ENCODE data around the gene S100PBP.

The S100PBP gene

GRCh38 chr1:32830092-32830852 is 12.8 kb downstream of the S100PBP start:
- H3K4me3 Mint-ChIP-seq = no peak overlapping the region
- ATAC-seq (no peak), DNase-seq (no peak)
- H3K9me3 Mint-ChIP-seq = no peaks in the 10 kb centered on the region
- no peak overlapping the region for H3K27ac Mint-ChIP-seq
- H3K4me1 Mint-ChIP-seq = peaks cover 7% of the 10 kb centered on the region
- no peaks in the 10 kb centered on the region for H3K27me3 Mint-ChIP-seq
- peaks cover 51% of the 10 kb centered on the region for H3K36me3 Mint-ChIP-seq (ENCODE audit: low read depth)

- no peak for ATAC-seq
- H3K27me3 Mint-ChIP-seq = no peaks in the 10 kb centered on the region
- peaks cover 9% of the 10 kb centered on the region for H3K4me1 Mint-ChIP-seq
- H3K9me3 Mint-ChIP-seq = no peaks in the 10 kb centered on the region
- H3K36me3 Mint-ChIP-seq (ENCODE audit: low read depth) = peaks cover 45% of the 10 kb centered on the region
- no peak overlapping the region for H3K4me3 Mint-ChIP-seq
- no peak overlapping the region for H3K27ac Mint-ChIP-seq
- no peak for DNase-seq
These were observed 14.4 kb downstream of the S100PBP start for GRCh38 chr1:32831878-32832277.

GRCh38 chr1:32848354-32849063 is 31.1 kb downstream of the S100PBP start:
- no peak overlapping the region for H3K27ac Mint-ChIP-seq
- no peaks in the 10 kb centered on the region for H3K9me3 Mint-ChIP-seq
- H3K27me3 Mint-ChIP-seq = no peaks in the 10 kb centered on the region
- H3K36me3 Mint-ChIP-seq (ENCODE audit: low read depth) = peaks cover 21% of the 10 kb centered on the region
- DNase-seq = no peak
- ATAC-seq = no peak
- peaks cover 7% of the 10 kb centered on the region for H3K4me1 Mint-ChIP-seq
- no peak overlapping the region for H3K4me3 Mint-ChIP-seq

GRCh38 chr1:32855861-32856617 is 38.6 kb downstream of the S100PBP start:
- no peak for DNase-seq
- ATAC-seq = no peak
- H3K9me3 Mint-ChIP-seq = no peaks in the 10 kb centered on the region
- H3K4me3 Mint-ChIP-seq = no peak overlapping the region
- peaks cover 23% of the 10 kb centered on the region for H3K36me3 Mint-ChIP-seq (ENCODE audit: low read depth)
- no peak overlapping the region for H3K27ac Mint-ChIP-seq
- H3K4me1 Mint-ChIP-seq = no peaks in the 10 kb centered on the region
- H3K27me3 Mint-ChIP-seq = no peaks in the 10 kb centered on the region

GRCh38 chr1:32858136-32858535 is 40.7 kb downstream of the S100PBP start:
- Mint-ChIP-seq H3K36me3 (ENCODE audit: low read depth) (peaks cover 21% of the 10 kb centered on the region), H3K4me1 (no peaks in the 10 kb centered on the region), H3K27me3 (no peaks in the 10 kb centered on the region), H3K4me3 (no peak overlapping the region), H3K9me3 (no peaks in the 10 kb centered on the region), H3K27ac (no peak overlapping the region)
- ATAC-seq (no peak), DNase-seq (no peak)

GRCh38 chr1:32858791-32859190 is 41.3 kb downstream of the S100PBP start:
- Mint-ChIP-seq H3K4me3 (no peak overlapping the region), H3K4me1 (no peaks in the 10 kb centered on the region), H3K27ac (no peak overlapping the region), H3K36me3 (ENCODE audit: low read depth) (peaks cover 17% of the 10 kb centered on the region), H3K9me3 (no peaks in the 10 kb centered on the region), H3K27me3 (no peaks in the 10 kb centered on the region)
- DNase-seq (no peak), ATAC-seq (no peak)

GRCh38 chr1:32859915-32860314 is 42.5 kb downstream of the S100PBP start:
- Mint-ChIP-seq H3K4me3 (no peak overlapping the region), H3K4me1 (no peaks in the 10 kb centered on the region), H3K27me3 (no peaks in the 10 kb centered on the region), H3K9me3 (no peaks in the 10 kb centered on the region), H3K27ac (no peak overlapping the region), H3K36me3 (ENCODE audit: low read depth) (peaks cover 16% of the 10 kb centered on the region)
- DNase-seq (no peak), ATAC-seq (no peak)

- Mint-ChIP-seq H3K27me3 (no peaks in the 10 kb centered on the region), H3K36me3 (ENCODE audit: low read depth) (peaks cover 16% of the 10 kb centered on the region), H3K4me1 (no peaks in the 10 kb centered on the region), H3K9me3 (no peaks in the 10 kb centered on the region), H3K27ac (no peak overlapping the region), H3K4me3 (no peak overlapping the region)
- ATAC-seq (no peak), DNase-seq (no peak)
These were observed 43.1 kb downstream of the S100PBP start for GRCh38 chr1:32860566-32860965.

- Mint-ChIP-seq H3K4me1 (no peaks in the 10 kb centered on the region), H3K36me3 (ENCODE audit: low read depth) (peaks cover 9% of the 10 kb centered on the region), H3K4me3 (no peak overlapping the region), H3K9me3 (no peaks in the 10 kb centered on the region), H3K27me3 (no peaks in the 10 kb centered on the region), H3K27ac (no peak overlapping the region)
- DNase-seq (no peak), ATAC-seq (no peak)
These were observed 44.6 kb downstream of the S100PBP start for GRCh38 chr1:32861904-32862695.

- Mint-ChIP-seq H3K27me3 (no peaks in the 10 kb centered on the region), H3K9me3 (no peaks in the 10 kb centered on the region), H3K4me1 (no peaks in the 10 kb centered on the region), H3K36me3 (ENCODE audit: low read depth) (peaks cover 9% of the 10 kb centered on the region), H3K27ac (no peak overlapping the region), H3K4me3 (no peak overlapping the region)
- no peak for ATAC-seq
- DNase-seq = no peak
These were observed 45.9 kb downstream of the S100PBP start for GRCh38 chr1:32863218-32863880.

- no peaks in the 10 kb centered on the region for H3K4me1 Mint-ChIP-seq
- no peaks in the 10 kb centered on the region for H3K9me3 Mint-ChIP-seq
- H3K27me3 Mint-ChIP-seq = no peaks in the 10 kb centered on the region
- peaks cover 9% of the 10 kb centered on the region for H3K36me3 Mint-ChIP-seq (ENCODE audit: low read depth)
- no peak for DNase-seq
- no peak overlapping the region for H3K27ac Mint-ChIP-seq
- H3K4me3 Mint-ChIP-seq = no peak overlapping the region
- ATAC-seq = no peak
These were observed 46.4 kb downstream of the S100PBP start for GRCh38 chr1:32863881-32864245.

- Mint-ChIP-seq H3K4me3 (no peak overlapping the region), H3K36me3 (ENCODE audit: low read depth) (peaks cover 9% of the 10 kb centered on the region), H3K27ac (no peak overlapping the region), H3K27me3 (peaks cover 4% of the 10 kb centered on the region), H3K4me1 (no peaks in the 10 kb centered on the region), H3K9me3 (no peaks in the 10 kb centered on the region)
- DNase-seq (no peak), ATAC-seq (no peak)
These were observed 47.0 kb downstream of the S100PBP start for GRCh38 chr1:32864375-32865019.

- no peak for DNase-seq
- peaks cover 6% of the 10 kb centered on the region for H3K4me1 Mint-ChIP-seq
- no peak overlapping the region for H3K27ac Mint-ChIP-seq
- H3K4me3 Mint-ChIP-seq = no peak overlapping the region
- no peaks in the 10 kb centered on the region for H3K9me3 Mint-ChIP-seq
- peaks cover 6% of the 10 kb centered on the region for H3K36me3 Mint-ChIP-seq (ENCODE audit: low read depth)
- H3K27me3 Mint-ChIP-seq = peaks cover 11% of the 10 kb centered on the region
- no peak for ATAC-seq
These were observed 48.4 kb downstream of the S100PBP start for GRCh38 chr1:32865639-32866405.

Measured in activated naive CD8-positive, alpha-beta T cell treated with anti-CD3 and anti-CD28 coated beads, Interleukin-2, amount 50 U/mL, for 24 hours (primary cell).